Caco-2 (cell line): Measurements from ENCODE around the gene SORL1. TPM values are rescaled to one million over a fixed set of nuclear protein-coding genes. Genes with fewer than 3 reads are reported as not detected.

Experiments
- BruUV-seq: library from RNA; stranded (reverse); fragments of 400-500 nt; replicated peaks from 2 replicates; lab custom pipeline; 2021; lab: Mats Ljungman, UMichigan
- CTCF ChIA-PET: fragments of 300-600 bp; sonication (Branson Sonifier 250); formaldehyde crosslinking; loops from one replicate; lab custom pipeline; 2022; ENCODE audit warnings: antibody characterized with exemption; lab: Charles Lee
- POLR2A ChIA-PET: fragments of 300-600 bp; sonication (Branson Sonifier 250); formaldehyde crosslinking; loops from one replicate; lab custom pipeline; 2022; ENCODE audit warnings: antibody characterized with exemption; lab: Charles Lee
- DNase-seq, 2 experiments: peaks; one replicate each; pipeline versions ENCODE4 v3.0.0 to v3.0.0-alpha.2; 2020 to 2022
- H3K27me3 ChIP-seq: replicated peaks from 2 replicates; pipeline ENCODE4 v1.6.0; 2011; ENCODE audit warnings: low read length; ENCODE audit not compliant: control insufficient read depth, insufficient read depth
- H3K36me3 ChIP-seq: 2 replicates; pipeline ENCODE4 v1.5.1; 2011; ENCODE audit warnings: low read length; ENCODE audit not compliant: control insufficient read depth, insufficient read depth
- H3K4me1 ChIP-seq: fragments of 250-450 bp; sonication (Bioruptor Pico); 2 replicates; pipeline ENCODE4 v1.5.1; 2020; ENCODE audit warnings: mild to moderate bottlenecking
- H3K4me3 ChIP-seq: 2 replicates; pipeline ENCODE4 v1.5.1; 2011; ENCODE audit warnings: low read depth, mild to moderate bottlenecking, control low read depth, low read length
- H3K9me3 ChIP-seq: fragments of 250-450 bp; sonication (Bioruptor Pico); 2 replicates; pipeline ENCODE4 v1.5.1; 2020; ENCODE audit warnings: mild to moderate bottlenecking, moderate library complexity
- H3K27ac Mint-ChIP-seq: one replicate; pipeline ENCODE4 v1.8.0; 2022; ENCODE audit warnings: mixed read lengths; ENCODE audit not compliant: unreplicated experiment
- H3K27me3 Mint-ChIP-seq: one replicate; pipeline ENCODE4 v1.8.0; 2022; ENCODE audit warnings: mixed read lengths; ENCODE audit not compliant: insufficient read depth, unreplicated experiment
- H3K36me3 Mint-ChIP-seq: one replicate; pipeline ENCODE4 v1.8.0; 2022; ENCODE audit warnings: mild to moderate bottlenecking, mixed read lengths; ENCODE audit not compliant: insufficient read depth, unreplicated experiment
- H3K4me1 Mint-ChIP-seq: one replicate; pipeline ENCODE4 v1.8.0; 2022; ENCODE audit warnings: low read depth, mixed read lengths; ENCODE audit not compliant: unreplicated experiment
- H3K4me3 Mint-ChIP-seq: one replicate; pipeline ENCODE4 v1.8.0; 2022; ENCODE audit warnings: mild to moderate bottlenecking, moderate library complexity, mixed read lengths; ENCODE audit not compliant: unreplicated experiment
- H3K9me3 Mint-ChIP-seq: one replicate; pipeline ENCODE4 v1.8.0; 2022; ENCODE audit warnings: mixed read lengths; ENCODE audit not compliant: unreplicated experiment
- intact Hi-C: fragments of 100-400 bp; cut with micrococcal nuclease; formaldehyde crosslinking; loops from one replicate; pipeline ENCODE4 v1.10.0; 2022; ENCODE audit not compliant: unreplicated experiment
- total RNA-seq: library from RNA; stranded (reverse); gene quantifications from 2 replicates; pipeline ENCODE4 v1.2.3, GENCODE V29; 2022
- TF ChIP-seq, protein P1 (sequence below), 2 experiments: fragments of 200-600 bp in 1 of 2; IDR thresholded peaks; 1 replicate in 1 of 2; 2 replicates in 1 of 2; pipeline versions ENCODE4 v1.5.1 to v1.8.0; 2011 to 2022; ENCODE audit warnings: antibody characterized with exemption in 1 of 2, control low read depth in 1 of 2, inconsistent platforms in 1 of 2, low read depth in 1 of 2, low read length in 1 of 2, mild to moderate bottlenecking in 1 of 2, moderate library complexity in 1 of 2; ENCODE audit not compliant: insufficient read depth in 1 of 2, severe bottlenecking in 1 of 2, unreplicated experiment in 1 of 2

SORL1 gene
- total RNA-seq, 1 experiment from 2014 or later: 26.3 TPM

DNA sequence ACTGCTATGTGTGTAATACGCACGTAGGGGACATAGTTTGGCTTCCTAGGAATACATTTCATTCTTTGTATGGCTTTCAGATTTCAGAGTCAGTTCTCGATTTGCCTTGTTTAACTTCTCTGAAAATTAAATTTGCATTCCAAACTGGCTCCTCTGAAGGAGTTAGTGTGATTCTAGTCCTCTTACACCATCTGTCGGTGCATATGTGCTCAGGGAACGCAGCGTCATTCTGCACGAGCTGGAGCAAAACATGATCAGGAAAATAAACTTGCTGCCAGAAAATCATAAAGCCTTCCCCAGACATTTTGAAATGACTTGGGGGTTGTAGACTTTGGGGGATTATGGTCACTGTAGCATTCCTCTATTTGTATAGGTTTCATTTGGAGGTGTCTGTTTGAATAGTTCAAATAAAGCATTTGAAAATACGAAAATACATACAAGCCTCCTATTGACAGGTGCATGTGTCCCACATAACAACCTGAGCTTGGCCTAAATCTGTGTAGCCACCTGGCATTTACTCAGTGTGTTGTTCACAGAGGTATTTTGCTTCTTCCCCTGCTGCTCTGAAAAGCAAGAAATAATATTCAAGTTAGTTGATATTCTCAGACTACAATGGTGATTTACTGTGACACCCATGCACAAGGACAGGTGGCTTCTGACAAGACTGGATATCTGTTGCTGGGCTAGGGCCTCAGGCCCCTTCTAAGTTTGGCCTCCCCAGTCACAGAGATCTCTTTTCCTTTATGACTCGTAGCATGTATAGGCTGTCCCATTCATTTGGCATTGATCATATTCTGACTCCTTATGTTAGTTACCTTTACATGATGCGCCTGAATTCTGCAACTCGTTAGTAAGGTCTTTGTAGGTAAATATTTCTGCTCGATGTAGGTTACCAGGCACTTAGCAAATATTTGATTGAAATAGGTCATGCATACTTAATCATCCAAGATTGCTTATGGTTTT lies 82.3 kb downstream of the SORL1 start:
- POLR2A ChIA-PET: no interaction called here
- no peak overlapping the region for H3K4me3 Mint-ChIP-seq

DNA sequence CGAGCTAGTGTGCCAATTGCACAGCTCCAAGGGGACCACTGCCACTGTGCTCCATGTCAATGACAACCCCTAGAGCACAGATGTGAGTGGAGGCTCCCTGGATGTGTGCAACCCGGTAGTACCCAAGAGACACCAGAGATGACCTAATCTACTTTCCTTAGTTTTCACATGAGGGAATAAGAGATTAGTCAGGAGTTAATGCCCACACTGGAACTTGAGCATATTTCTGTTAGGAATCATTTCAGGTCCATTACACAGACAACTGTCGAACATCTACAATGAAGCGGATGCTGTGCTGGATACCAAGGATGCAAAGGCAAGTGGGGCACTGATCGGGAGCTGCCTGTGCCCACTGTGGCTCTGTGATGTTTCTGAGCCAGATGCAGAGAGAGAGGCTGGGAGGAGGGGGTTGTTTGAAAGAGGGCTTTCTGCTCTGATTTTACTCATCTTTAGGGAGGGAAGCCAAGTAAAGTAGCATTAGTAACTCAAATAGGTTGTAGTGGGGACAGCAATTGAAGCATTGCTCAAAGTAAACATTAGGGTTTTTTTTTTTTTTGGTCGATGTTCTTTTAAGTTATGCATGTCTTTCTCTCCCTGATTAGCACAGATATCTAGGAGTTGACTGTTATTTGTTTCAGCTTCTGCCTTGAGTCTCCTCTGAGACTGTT lies 83.1 kb downstream of the SORL1 start:
- Histone ChIP-seq H3K9me3 (no peaks in the 10 kb centered on the region), H3K4me1 (no peaks in the 10 kb centered on the region), H3K27me3 (no peaks in the 10 kb centered on the region), H3K4me3 (no peak overlapping the region), H3K36me3 (no peaks in the 10 kb centered on the region)
- BruUV-seq: no TSS peak
- Mint-ChIP-seq H3K27me3 (no peaks in the 10 kb centered on the region), H3K9me3 (peaks cover 8% of the 10 kb centered on the region), H3K4me3 (no peak overlapping the region), H3K4me1 (peaks cover 5% of the 10 kb centered on the region), H3K27ac (no peak overlapping the region), H3K36me3 (peaks cover 12% of the 10 kb centered on the region)
- CTCF ChIA-PET: interaction anchor here (0.6 kb wide), 1 partner anchor 59 kb away, joined by 7 read pairs; no protein-coding TSS in a partner anchor
- no peak for DNase-seq
- POLR2A ChIA-PET: no interaction called here
- intact Hi-C loops: no loop called here
- TF ChIP-seq, protein P1, sequence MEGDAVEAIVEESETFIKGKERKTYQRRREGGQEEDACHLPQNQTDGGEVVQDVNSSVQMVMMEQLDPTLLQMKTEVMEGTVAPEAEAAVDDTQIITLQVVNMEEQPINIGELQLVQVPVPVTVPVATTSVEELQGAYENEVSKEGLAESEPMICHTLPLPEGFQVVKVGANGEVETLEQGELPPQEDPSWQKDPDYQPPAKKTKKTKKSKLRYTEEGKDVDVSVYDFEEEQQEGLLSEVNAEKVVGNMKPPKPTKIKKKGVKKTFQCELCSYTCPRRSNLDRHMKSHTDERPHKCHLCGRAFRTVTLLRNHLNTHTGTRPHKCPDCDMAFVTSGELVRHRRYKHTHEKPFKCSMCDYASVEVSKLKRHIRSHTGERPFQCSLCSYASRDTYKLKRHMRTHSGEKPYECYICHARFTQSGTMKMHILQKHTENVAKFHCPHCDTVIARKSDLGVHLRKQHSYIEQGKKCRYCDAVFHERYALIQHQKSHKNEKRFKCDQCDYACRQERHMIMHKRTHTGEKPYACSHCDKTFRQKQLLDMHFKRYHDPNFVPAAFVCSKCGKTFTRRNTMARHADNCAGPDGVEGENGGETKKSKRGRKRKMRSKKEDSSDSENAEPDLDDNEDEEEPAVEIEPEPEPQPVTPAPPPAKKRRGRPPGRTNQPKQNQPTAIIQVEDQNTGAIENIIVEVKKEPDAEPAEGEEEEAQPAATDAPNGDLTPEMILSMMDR (IDR thresholded peaks at IDR 0.05; ENCODE audit: insufficient read depth in 1 of 2, low read depth in 1 of 2, low read length in 1 of 2, severe bottlenecking in 1 of 2, unreplicated experiment in 1 of 2): no peak

More for the DNA sequence above, 82.3 kb downstream of the SORL1 start:
- Mint-ChIP-seq H3K9me3 (peaks cover 17% of the 10 kb centered on the region), H3K4me1 (peaks cover 5% of the 10 kb centered on the region), H3K36me3 (peaks cover 12% of the 10 kb centered on the region), H3K27ac (no peak overlapping the region), H3K27me3 (no peaks in the 10 kb centered on the region)
- H3K36me3 ChIP-seq: no peaks in the 10 kb centered on the region
- TF ChIP-seq, protein P1 (IDR thresholded peaks at IDR 0.05; ENCODE audit: insufficient read depth in 1 of 2, low read depth in 1 of 2, low read length in 1 of 2, severe bottlenecking in 1 of 2, unreplicated experiment in 1 of 2): no peak
- CTCF ChIA-PET: no interaction called here
- H3K27me3 ChIP-seq: no peaks in the 10 kb centered on the region
- no TSS peak for BruUV-seq
- intact Hi-C loops: loop anchor here (5.0 kb wide), 1 partner anchor 82 kb away; the partner anchor contains the start of genes SORL1 and SORL1-AS1
- no peaks in the 10 kb centered on the region for H3K9me3 ChIP-seq
- H3K4me3 ChIP-seq: no peak overlapping the region
- DNase-seq: no peak
- H3K4me1 ChIP-seq: no peaks in the 10 kb centered on the region

DNA sequence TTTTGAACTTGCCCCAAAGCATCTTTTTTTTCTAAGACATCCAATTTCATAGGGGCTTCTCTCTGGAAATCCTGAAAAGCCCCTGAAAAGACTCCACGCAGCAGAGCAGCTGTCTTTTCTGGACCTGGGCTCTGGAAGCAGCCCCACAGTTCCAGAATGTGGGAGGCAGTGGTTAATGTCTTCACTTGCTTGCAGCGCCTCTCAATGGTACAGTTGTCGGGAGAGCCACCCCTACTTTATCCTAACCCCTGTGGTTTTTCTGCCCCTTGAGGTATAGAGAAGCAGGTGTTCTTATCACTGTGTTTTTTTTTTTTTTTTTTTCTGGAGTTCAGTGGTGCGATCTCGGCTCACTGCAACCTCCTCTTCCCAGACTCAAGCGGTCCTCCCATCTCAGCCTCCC lies 84.0 kb downstream of the SORL1 start:
- Histone ChIP-seq H3K9me3 (no peaks in the 10 kb centered on the region), H3K27me3 (no peaks in the 10 kb centered on the region), H3K36me3 (no peaks in the 10 kb centered on the region), H3K4me3 (no peak overlapping the region), H3K4me1 (no peaks in the 10 kb centered on the region)
- TF ChIP-seq, protein P1 (IDR thresholded peaks at IDR 0.05; ENCODE audit: insufficient read depth in 1 of 2, low read depth in 1 of 2, low read length in 1 of 2, severe bottlenecking in 1 of 2, unreplicated experiment in 1 of 2): no peak
- BruUV-seq: no TSS peak
- intact Hi-C loops: no loop called here
- Mint-ChIP-seq H3K4me3 (no peak overlapping the region), H3K27ac (no peak overlapping the region), H3K27me3 (no peaks in the 10 kb centered on the region), H3K36me3 (peaks cover 5% of the 10 kb centered on the region), H3K4me1 (peaks cover 5% of the 10 kb centered on the region), H3K9me3 (no peaks in the 10 kb centered on the region)
- CTCF ChIA-PET: interaction anchor here (0.6 kb wide), 1 partner anchor 58 kb away, joined by 7 read pairs; no protein-coding TSS in a partner anchor
- POLR2A ChIA-PET: no interaction called here
- DNase-seq: no peak
